Suprapubic skin (tissue), 3 donors: ENCODE data around the gene TMEM163.

Experiments
- CTCF ChIP-seq, 2 donors: fragments of 200-600 bp in 1 of 2; fragments of 450-650 bp in 1 of 2; sonication (generic) in 1 of 2; IDR thresholded peaks; one replicate each; pipeline ENCODE4 v1.5.1; 2016 to 2019; ENCODE audit warnings: antibody characterized with exemption in 2 of 2, mild to moderate bottlenecking in 1 of 2, moderate library complexity in 1 of 2
- POLR2A ChIP-seq, 2 donors: fragments of 450-650 bp; IDR thresholded peaks; one replicate each; pipeline ENCODE4 v1.6.1; 2017; ENCODE audit warnings: antibody characterized with exemption in 2 of 2, mild to moderate bottlenecking in 2 of 2, moderate library complexity in 2 of 2

- TF ChIP-seq POLR2A (IDR thresholded peaks at IDR 0.05): no peak
- TF ChIP-seq CTCF (IDR thresholded peaks at IDR 0.05): no peak
Observed at GRCh38 chr2:134572314-134573084, 146.3 kb downstream of the TMEM163 start.
